Spinal cord (tissue), 10 donors: ENCODE results near the gene MGME1. TPM values are rescaled to one million over a fixed set of nuclear protein-coding genes. Genes with fewer than 3 reads are reported as not detected.

Experiments
- DNase-seq, 6 donors: peaks; one replicate each; pipeline versions ENCODE4 v3.0.0 to v3.0.0-alpha.2; 2013 to 2015; ENCODE audit warnings: low spot score in 6 of 6, low read depth in 4 of 6
- H3K27ac ChIP-seq: one replicate; pipeline ENCODE4 v1.5.1; 2013; ENCODE audit warnings: low read depth, low read length, control low read depth
- H3K27me3 ChIP-seq: one replicate; pipeline ENCODE4 v1.6.1; 2013; ENCODE audit warnings: low read length; ENCODE audit not compliant: control insufficient read depth, insufficient read depth
- H3K36me3 ChIP-seq: one replicate; pipeline ENCODE4 v1.6.1; 2013; ENCODE audit warnings: low read length; ENCODE audit not compliant: control insufficient read depth, insufficient read depth
- H3K4me1 ChIP-seq: one replicate; pipeline ENCODE4 v1.6.1; 2013; ENCODE audit warnings: low read length; ENCODE audit not compliant: control insufficient read depth, insufficient read depth
- H3K4me3 ChIP-seq: one replicate; pipeline ENCODE4 v1.5.1; 2013; ENCODE audit warnings: low read depth, low read length, control low read depth
- H3K9me3 ChIP-seq: one replicate; pipeline ENCODE4 v1.6.1; 2013; ENCODE audit warnings: low read length; ENCODE audit not compliant: control insufficient read depth, insufficient read depth
- WGBS: methylation state at CpG from one replicate; pipeline ENCODE4 v1.1.5; 2013; ENCODE audit warnings: missing lambda C conversion rate; ENCODE audit not compliant: insufficient coverage; 5-methylcytosine and 5-hydroxymethylcytosine counted together
- polyA plus RNA-seq, 2 donors: library from polyadenylated mRNA; unstranded; fragments of 120-200 nt; gene quantifications; one replicate each; pipeline ENCODE4 v1.2.1, GENCODE V29; 2013; ENCODE audit not compliant: insufficient read length in 2 of 2
- total RNA-seq, 2 donors: library from RNA; depleted of rRNA in 1 of 2; stranded (reverse); fragments of 120-200 nt in 1 of 2; fragments of >200 nt in 1 of 2; gene quantifications; one replicate each; pipeline versions ENCODE4 v1.2.3 to v1.2.4, GENCODE V29; 2013 to 2014
- donor health status: healthy.

MGME1 gene
- total and polyA plus RNA-seq, 4 donors, result 14.3 to 23.1 (median 17.5) TPM

- Histone ChIP-seq H3K36me3 (peaks cover 20% of the 10 kb centered on the region), H3K4me3 (no peak overlapping the region)
- 100% methylated on average over 2 of the region's 2 CpGs for WGBS
Observed at GRCh38 chr20:17948442-17948841, 20.4 kb upstream of the MGME1 start.

GRCh38 chr20:17949899-17950298, 18.9 kb upstream of the MGME1 start:
- Histone ChIP-seq H3K36me3 (peaks cover 23% of the 10 kb centered on the region), H3K27ac (no peak overlapping the region), H3K27me3 (no peaks in the 10 kb centered on the region), H3K4me1 (no peaks in the 10 kb centered on the region), H3K4me3 (no peak overlapping the region), H3K9me3 (no peaks in the 10 kb centered on the region)
- WGBS, result no CpG with 5 or more reads among the region's 4 CpGs
- no peak for DNase-seq

More at GRCh38 chr20:17948442-17948841, 20.4 kb upstream of the MGME1 start:
- no peaks in the 10 kb centered on the region for H3K9me3 ChIP-seq
- H3K27ac ChIP-seq, result no peak overlapping the region
- no peaks in the 10 kb centered on the region for H3K27me3 ChIP-seq
- no peak for DNase-seq
- H3K4me1 ChIP-seq, result no peaks in the 10 kb centered on the region

- Histone ChIP-seq H3K36me3 (peaks cover 23% of the 10 kb centered on the region), H3K4me1 (no peaks in the 10 kb centered on the region), H3K9me3 (no peaks in the 10 kb centered on the region), H3K27me3 (no peaks in the 10 kb centered on the region), H3K27ac (no peak overlapping the region), H3K4me3 (no peak overlapping the region)
- no peak for DNase-seq
- 96% methylated on average over 4 of the region's 6 CpGs for WGBS
Observed at GRCh38 chr20:17950670-17951069, 18.1 kb upstream of the MGME1 start.

- H3K4me3 ChIP-seq, result no peak overlapping the region
- 100% methylated on average over 1 of the region's 2 CpGs for WGBS
- peaks cover 2% of the 10 kb centered on the region for H3K4me1 ChIP-seq
- DNase-seq, result no peak
- no peak overlapping the region for H3K27ac ChIP-seq
- H3K9me3 ChIP-seq, result no peaks in the 10 kb centered on the region
- no peaks in the 10 kb centered on the region for H3K27me3 ChIP-seq
- peaks cover 22% of the 10 kb centered on the region for H3K36me3 ChIP-seq
Observed at GRCh38 chr20:17951323-17951722, 17.5 kb upstream of the MGME1 start.

GRCh38 chr20:17952692-17953684, 15.8 kb upstream of the MGME1 start:
- no peaks in the 10 kb centered on the region for H3K27me3 ChIP-seq
- DNase-seq, result no peak
- H3K9me3 ChIP-seq, result no peaks in the 10 kb centered on the region
- WGBS, result 88% methylated on average over 2 of the region's 8 CpGs
- H3K36me3 ChIP-seq, result peaks cover 23% of the 10 kb centered on the region
- H3K4me1 ChIP-seq, result peaks cover 5% of the 10 kb centered on the region
- no peak overlapping the region for H3K27ac ChIP-seq
- no peak overlapping the region for H3K4me3 ChIP-seq

- 98% methylated on average over 5 of the region's 5 CpGs for WGBS
- Histone ChIP-seq H3K36me3 (peaks cover 23% of the 10 kb centered on the region), H3K9me3 (no peaks in the 10 kb centered on the region), H3K4me1 (peaks cover 5% of the 10 kb centered on the region), H3K27ac (no peak overlapping the region), H3K27me3 (no peaks in the 10 kb centered on the region), H3K4me3 (no peak overlapping the region)
- DNase-seq, result no peak
Observed at GRCh38 chr20:17953935-17954334, 14.9 kb upstream of the MGME1 start.

- Histone ChIP-seq H3K27me3 (no peaks in the 10 kb centered on the region), H3K27ac (no peak overlapping the region), H3K4me3 (no peak overlapping the region), H3K4me1 (peaks cover 12% of the 10 kb centered on the region), H3K9me3 (no peaks in the 10 kb centered on the region), H3K36me3 (peaks cover 23% of the 10 kb centered on the region)
- no peak for DNase-seq
- WGBS, result 71% methylated on average over 1 of the region's 3 CpGs
Observed at GRCh38 chr20:17955302-17955701, 13.5 kb upstream of the MGME1 start.

GRCh38 chr20:17956099-17956685, 12.6 kb upstream of the MGME1 start:
- H3K4me1 ChIP-seq, result peaks cover 19% of the 10 kb centered on the region
- H3K9me3 ChIP-seq, result no peaks in the 10 kb centered on the region
- no peak overlapping the region for H3K27ac ChIP-seq
- DNase-seq, result no peak
- H3K4me3 ChIP-seq, result no peak overlapping the region
- WGBS, result 70% methylated on average over 5 of the region's 8 CpGs
- no peaks in the 10 kb centered on the region for H3K27me3 ChIP-seq
- H3K36me3 ChIP-seq, result peaks cover 23% of the 10 kb centered on the region

- no CpG with 5 or more reads among the region's 5 CpGs for WGBS
- H3K27me3 ChIP-seq, result no peaks in the 10 kb centered on the region
- peaks cover 18% of the 10 kb centered on the region for H3K36me3 ChIP-seq
- H3K4me1 ChIP-seq, result peaks cover 27% of the 10 kb centered on the region
- no peaks in the 10 kb centered on the region for H3K9me3 ChIP-seq
- no peak overlapping the region for H3K4me3 ChIP-seq
- DNase-seq, result peak in 1 of 6 donors; percentile 12
- H3K27ac ChIP-seq, result no peak overlapping the region
Observed at GRCh38 chr20:17957505-17958363, 11.1 kb upstream of the MGME1 start.
